ENCODE data around the gene ATOH8.

The ATOH8 gene

DNA sequence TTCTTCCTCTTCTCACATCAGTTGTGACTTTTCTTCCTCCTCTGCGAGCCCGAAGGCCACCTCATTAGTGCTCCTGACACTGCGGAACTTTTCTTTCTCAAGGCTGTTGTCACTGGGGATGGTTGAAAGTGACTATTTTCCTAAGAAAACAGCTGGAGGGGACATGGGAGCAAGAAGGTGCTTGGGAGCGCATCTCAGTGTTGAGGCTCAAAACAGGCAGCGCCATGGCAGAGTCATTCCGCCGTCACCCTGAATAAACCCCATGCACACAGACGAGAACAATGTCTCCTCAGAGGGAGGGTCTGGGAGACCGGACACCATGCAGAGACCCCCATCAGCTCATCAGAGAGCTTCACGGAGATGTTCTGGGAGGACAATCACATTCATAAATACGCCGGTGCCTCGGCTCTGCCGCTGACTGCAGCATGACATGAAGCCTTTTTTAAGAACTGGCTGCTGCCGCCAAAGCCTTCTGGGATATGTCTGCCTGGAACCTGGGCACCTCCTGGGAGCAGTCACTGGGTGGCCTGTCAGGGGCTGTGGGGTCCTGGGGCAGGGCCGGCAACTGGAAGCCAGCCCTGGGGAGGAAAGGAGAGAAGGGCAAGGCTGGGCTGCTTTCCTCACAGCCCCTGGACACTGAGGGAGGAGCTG, 19.2 kb downstream of the ATOH8 start:
- TF ChIP-seq, protein P1, sequence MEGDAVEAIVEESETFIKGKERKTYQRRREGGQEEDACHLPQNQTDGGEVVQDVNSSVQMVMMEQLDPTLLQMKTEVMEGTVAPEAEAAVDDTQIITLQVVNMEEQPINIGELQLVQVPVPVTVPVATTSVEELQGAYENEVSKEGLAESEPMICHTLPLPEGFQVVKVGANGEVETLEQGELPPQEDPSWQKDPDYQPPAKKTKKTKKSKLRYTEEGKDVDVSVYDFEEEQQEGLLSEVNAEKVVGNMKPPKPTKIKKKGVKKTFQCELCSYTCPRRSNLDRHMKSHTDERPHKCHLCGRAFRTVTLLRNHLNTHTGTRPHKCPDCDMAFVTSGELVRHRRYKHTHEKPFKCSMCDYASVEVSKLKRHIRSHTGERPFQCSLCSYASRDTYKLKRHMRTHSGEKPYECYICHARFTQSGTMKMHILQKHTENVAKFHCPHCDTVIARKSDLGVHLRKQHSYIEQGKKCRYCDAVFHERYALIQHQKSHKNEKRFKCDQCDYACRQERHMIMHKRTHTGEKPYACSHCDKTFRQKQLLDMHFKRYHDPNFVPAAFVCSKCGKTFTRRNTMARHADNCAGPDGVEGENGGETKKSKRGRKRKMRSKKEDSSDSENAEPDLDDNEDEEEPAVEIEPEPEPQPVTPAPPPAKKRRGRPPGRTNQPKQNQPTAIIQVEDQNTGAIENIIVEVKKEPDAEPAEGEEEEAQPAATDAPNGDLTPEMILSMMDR (IDR thresholded peaks at IDR 0.05; ENCODE audit: extremely low read depth, missing control alignments) = no peak
- no peak for DNase-seq (ENCODE audit: low spot score)

DNA sequence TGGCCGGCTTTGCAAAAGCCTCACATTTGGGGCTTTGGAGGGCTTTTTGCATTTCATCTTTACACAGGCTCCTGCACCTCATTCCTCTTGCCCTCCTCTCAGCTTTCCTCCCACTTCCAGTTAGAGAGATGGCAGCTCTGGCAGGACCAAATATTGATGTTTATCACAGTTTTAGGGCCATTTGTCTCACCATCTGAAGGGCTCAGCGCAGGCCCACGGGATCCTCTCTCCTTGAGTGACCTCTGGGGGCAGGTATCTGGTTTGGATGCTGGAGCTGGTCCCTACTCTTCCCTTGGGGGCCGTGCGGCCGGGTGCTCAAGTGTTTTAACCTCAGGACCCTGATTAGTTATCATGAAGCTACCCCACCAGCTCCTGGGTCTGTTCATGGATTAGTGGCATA, 19.9 kb downstream of the ATOH8 start:
- TF ChIP-seq, protein P1 (IDR thresholded peaks at IDR 0.05; ENCODE audit: extremely low read depth, missing control alignments) = no peak
- no peak for DNase-seq (ENCODE audit: low spot score)

DNA sequence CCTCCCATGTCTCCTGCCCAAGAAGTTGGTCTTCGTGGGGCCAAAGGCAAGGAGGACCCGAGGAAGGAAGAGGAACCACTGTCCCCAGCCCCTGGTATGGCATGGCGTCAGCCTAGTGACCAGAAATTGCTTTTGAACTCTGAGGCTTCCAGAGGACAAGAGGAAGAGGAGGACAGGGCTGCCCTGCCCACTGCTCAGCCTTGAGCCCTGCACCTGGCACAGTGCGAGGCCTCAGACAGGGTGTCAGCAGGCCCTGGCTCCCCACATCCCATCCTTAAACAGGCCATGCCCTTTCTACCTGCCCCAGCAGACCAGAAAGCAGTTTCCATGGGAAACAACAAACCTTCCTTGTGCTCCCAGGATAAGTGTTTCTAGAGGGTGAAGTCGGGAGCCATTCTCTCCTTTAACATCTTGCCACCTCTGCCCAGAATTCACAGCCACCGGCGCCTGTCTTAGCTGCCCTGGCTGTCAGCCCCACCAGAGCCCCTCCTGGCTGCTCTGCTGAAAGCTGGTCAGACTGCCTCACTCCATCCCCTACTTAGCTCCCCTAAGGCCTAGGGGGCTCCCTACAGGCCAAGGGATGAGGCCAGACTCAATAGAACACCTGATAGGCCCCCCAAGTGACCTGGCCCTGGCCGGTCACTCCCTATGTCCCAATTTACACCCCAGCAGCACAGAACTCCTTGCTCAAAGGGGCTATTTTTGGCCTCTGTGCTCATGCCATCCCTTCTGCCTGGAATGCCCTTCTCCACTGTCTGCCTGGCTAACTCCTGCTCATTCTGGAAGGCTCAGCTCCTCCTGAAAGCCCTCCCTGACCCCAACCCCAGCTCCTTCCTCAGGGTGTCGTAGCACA, 20.6 kb downstream of the ATOH8 start:
- no peak for DNase-seq (ENCODE audit: low spot score)
- TF ChIP-seq, protein P1 (IDR thresholded peaks at IDR 0.05; ENCODE audit: extremely low read depth, missing control alignments) = no peak

DNA sequence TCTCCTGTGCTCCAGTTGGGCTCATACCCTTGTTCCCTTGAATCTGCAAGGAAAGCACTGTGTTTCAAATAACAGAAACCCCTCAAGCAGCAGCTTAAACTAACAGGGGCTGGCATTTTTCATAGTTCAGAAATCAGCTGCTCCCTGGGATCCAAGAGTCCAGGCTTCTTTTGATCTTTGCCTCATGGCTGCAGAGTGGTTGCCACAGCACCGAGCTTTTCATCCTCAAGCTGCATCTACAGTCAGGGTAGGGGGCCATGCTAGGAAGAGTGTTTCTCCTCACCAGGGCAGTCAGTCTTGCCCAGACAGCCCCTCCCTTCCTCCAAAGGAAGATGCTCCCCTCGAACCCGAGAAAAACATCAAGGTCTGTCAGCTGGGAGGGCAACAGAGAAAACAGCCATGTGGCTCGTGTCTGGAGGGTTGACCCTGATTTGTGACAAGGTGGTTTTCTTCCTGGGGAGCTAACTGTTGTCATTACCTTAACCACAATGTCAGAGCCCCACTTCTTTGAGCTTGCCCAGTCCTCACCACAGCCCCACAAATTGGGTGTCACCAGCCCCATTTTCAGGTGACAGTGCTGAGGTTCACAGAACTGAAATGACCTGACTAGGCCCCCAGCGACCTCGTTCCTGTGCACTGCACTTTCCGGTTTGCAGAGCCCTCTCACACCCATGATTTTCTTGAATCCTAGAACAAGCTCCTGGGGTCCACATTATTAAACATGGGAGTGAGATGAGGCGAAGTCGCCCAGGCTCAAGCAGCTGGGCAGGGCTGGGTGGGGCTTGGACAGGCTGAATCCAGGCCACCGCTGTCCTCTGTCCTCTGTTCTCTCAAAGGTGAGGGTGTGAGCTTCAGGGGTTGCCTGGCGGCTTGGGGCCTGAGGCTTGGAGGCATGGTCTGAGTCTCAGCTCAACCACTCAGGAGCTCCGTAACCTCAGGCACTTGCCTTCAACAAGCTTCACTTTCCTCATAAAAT, 21.9 kb downstream of the ATOH8 start:
- no peak for DNase-seq (ENCODE audit: low spot score)

DNA sequence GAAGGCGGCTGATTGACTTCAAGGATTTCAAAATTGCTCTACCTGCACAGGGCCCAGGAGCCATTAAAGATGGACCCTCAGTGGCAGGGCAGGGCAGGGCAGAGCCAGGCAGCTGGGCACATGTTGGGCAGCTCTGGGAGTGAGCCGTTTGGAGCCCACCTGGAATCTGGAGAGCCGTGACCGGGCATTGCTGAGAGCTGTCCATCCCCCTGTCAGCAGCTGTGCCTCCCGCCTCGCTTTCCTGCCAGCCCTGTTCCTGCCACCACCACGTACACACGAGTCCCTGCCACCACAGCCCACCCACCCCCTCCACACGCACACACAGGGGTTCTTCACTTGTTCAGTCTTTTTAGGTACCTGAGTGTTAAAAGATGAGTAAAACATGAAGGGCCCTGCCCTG, 22.9 kb downstream of the ATOH8 start:
- TF ChIP-seq, protein P1 (IDR thresholded peaks at IDR 0.05; ENCODE audit: extremely low read depth, missing control alignments) = no peak
- no peak for DNase-seq (ENCODE audit: low spot score)

More for the DNA sequence above, 21.9 kb downstream of the ATOH8 start:
- TF ChIP-seq, protein P1 (IDR thresholded peaks at IDR 0.05; ENCODE audit: extremely low read depth, missing control alignments) = no peak

DNA sequence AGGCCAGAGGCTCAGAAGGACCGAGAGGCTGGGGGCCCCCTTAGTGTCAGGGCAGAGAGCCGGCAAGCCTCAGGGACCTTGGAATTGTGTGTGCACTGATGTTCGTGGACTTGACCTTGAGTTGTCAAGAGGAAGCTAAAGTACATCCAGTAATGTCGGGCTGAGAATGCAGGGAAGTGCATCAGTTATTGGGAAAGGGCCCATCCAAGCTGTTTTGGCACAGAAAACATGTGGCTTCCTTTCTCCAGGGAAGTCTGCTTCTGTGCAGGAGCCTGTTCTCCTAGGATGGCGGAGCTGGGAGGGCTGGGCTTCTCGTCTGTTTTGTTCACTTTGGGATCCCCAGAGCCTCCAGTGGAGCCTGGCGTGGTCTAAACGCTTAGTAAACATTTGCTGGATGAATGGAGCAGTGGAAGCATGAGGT, 23.7 kb downstream of the ATOH8 start:
- TF ChIP-seq, protein P1 (IDR thresholded peaks at IDR 0.05; ENCODE audit: extremely low read depth, missing control alignments) = no peak
- no peak for DNase-seq (ENCODE audit: low spot score)
